GM12878 (cell line): ENCODE measurements around the gene ARID5B. TPM values are rescaled to one million over a fixed set of nuclear protein-coding genes. Genes with fewer than 3 reads are reported as not detected.

Experiments used
- BCL11A ChIP-seq: IDR thresholded peaks from 2 replicates; pipeline ENCODE4 v1.6.1; 2011; ENCODE audit warnings: low read depth, low read length
- BRCA1 ChIP-seq: IDR thresholded peaks from 2 replicates; pipeline ENCODE4 v1.6.1; 2011; ENCODE audit warnings: low read depth, low read length, improper control_type of control experiment
- CBX3 ChIP-seq: fragments of 200-600 bp; sonication (generic); IDR thresholded peaks from 2 replicates; pipeline ENCODE4 v1.6.1; 2016; ENCODE audit warnings: low read depth, borderline replicate concordance
- CBX5 ChIP-seq: sonication (generic); IDR thresholded peaks from 2 replicates; pipeline ENCODE4 v1.6.1; 2016; ENCODE audit warnings: low read depth, moderate library complexity, mild to moderate bottlenecking, inconsistent platforms
- CEBPB ChIP-seq, 2 experiments: fragments of 150-350 bp in 1 of 2; IDR thresholded peaks; 2 replicates each; pipeline ENCODE4 v1.6.1; 2012 to 2014; ENCODE audit warnings: low read depth in 2 of 2, low read length in 2 of 2, borderline replicate concordance in 1 of 2, inconsistent platforms in 1 of 2
- DPF2 ChIP-seq: fragments of 450-650 bp; IDR thresholded peaks from 2 replicates; pipeline ENCODE4 v1.6.1; 2017; ENCODE audit warnings: mild to moderate bottlenecking
- ESRRA ChIP-seq: IDR thresholded peaks from 2 replicates; pipeline ENCODE4 v1.6.1; 2012; ENCODE audit warnings: mild to moderate bottlenecking, low read length, improper control_type of control experiment
- JUNB ChIP-seq: IDR thresholded peaks from 2 replicates; pipeline ENCODE4 v1.6.1; 2016; ENCODE audit warnings: antibody characterized with exemption, mild to moderate bottlenecking
- KAT2A ChIP-seq: conservative IDR thresholded peaks from 2 replicates; pipeline ENCODE4 v1.6.1; 2011; ENCODE audit warnings: low read depth, low read length; ENCODE audit not compliant: control insufficient read depth
- MYB ChIP-seq: fragments of 150-350 bp; IDR thresholded peaks from 2 replicates; pipeline ENCODE4 v1.6.1; 2014; ENCODE audit warnings: mild to moderate bottlenecking, low read depth, low read length, borderline replicate concordance
- NBN ChIP-seq: fragments of 450-650 bp; IDR thresholded peaks from 2 replicates; pipeline ENCODE4 v1.6.1; 2016
- NFXL1 ChIP-seq: fragments of 450-650 bp; IDR thresholded peaks from 2 replicates; pipeline ENCODE4 v1.6.1; 2017; ENCODE audit warnings: antibody characterized with exemption, mild to moderate bottlenecking, borderline replicate concordance
- NR2C2 ChIP-seq: IDR thresholded peaks from 2 replicates; pipeline ENCODE4 v1.6.1; 2011; ENCODE audit warnings: borderline replicate concordance, low read depth; ENCODE audit not compliant: control insufficient read depth, insufficient read length
- RUNX3 ChIP-seq: IDR thresholded peaks from 2 replicates; pipeline ENCODE4 v1.6.1; 2012; ENCODE audit warnings: low read length, inconsistent platforms
- SIX5 ChIP-seq: IDR thresholded peaks from 2 replicates; pipeline ENCODE4 v1.6.1; 2011; ENCODE audit warnings: mild to moderate bottlenecking, low read depth, low read length, moderate library complexity; ENCODE audit not compliant: severe bottlenecking
- SMARCA5 ChIP-seq: fragments of 450-650 bp; IDR thresholded peaks from 2 replicates; pipeline ENCODE4 v1.6.1; 2017; ENCODE audit warnings: mild to moderate bottlenecking
- SP1 ChIP-seq: IDR thresholded peaks from one replicate; pipeline ENCODE4 v1.6.1; 2011; ENCODE audit warnings: low read depth, low read length
- SREBF2 ChIP-seq: IDR thresholded peaks from 2 replicates; pipeline ENCODE4 v1.6.1; 2012; ENCODE audit warnings: mild to moderate bottlenecking, low read length
- STAT1 ChIP-seq: fragments of 450-650 bp; conservative IDR thresholded peaks from 2 replicates; pipeline ENCODE4 v1.6.1; 2014; ENCODE audit warnings: antibody characterized with exemption, mild to moderate bottlenecking
- TCF3 ChIP-seq: IDR thresholded peaks from 2 replicates; pipeline ENCODE4 v1.6.1; 2012; ENCODE audit warnings: low read depth, mild to moderate bottlenecking, low read length, borderline replicate concordance; ENCODE audit not compliant: insufficient read depth
- TCF7 ChIP-seq: IDR thresholded peaks from 2 replicates; pipeline ENCODE4 v1.6.1; 2014; ENCODE audit warnings: antibody characterized with exemption, borderline replicate concordance
- ZNF622 ChIP-seq: fragments of 450-650 bp; IDR thresholded peaks from 2 replicates; pipeline ENCODE4 v1.6.1; 2017; ENCODE audit warnings: mild to moderate bottlenecking, inconsistent platforms
- ZSCAN29 ChIP-seq: fragments of 450-650 bp; IDR thresholded peaks from 2 replicates; pipeline ENCODE4 v1.6.1; 2017; ENCODE audit warnings: mild to moderate bottlenecking, moderate library complexity
- polyA plus RNA-seq, 11 experiments: library from polyadenylated mRNA; depleted of rRNA in 4 of 11; unstranded in 6 of 11; stranded (reverse) in 5 of 11; fragments of >200 nt; fragmentation: Nextera tagmentation in 4 of 11; fragmentation: Illumina TruSeq in 1 of 11; extraction: Ambion mirVana in 4 of 11; extraction: Trizol in 1 of 11; gene quantifications; 1 replicate in 1 of 11; 2 replicates in 10 of 11; pipeline versions ENCODE4 v1.2.1 to v1.2.3, GENCODE V29; 2011 to 2016; ENCODE audit warnings: inconsistent platforms in 2 of 11, missing spikeins in 2 of 11, low read depth in 1 of 11
- total RNA-seq, 4 experiments: library from RNA; depleted of rRNA in 3 of 4; stranded (reverse); fragments of >200 nt in 3 of 4; fragmentation: Illumina TruSeq in 1 of 4; extraction: Trizol in 1 of 4; gene quantifications; 2 replicates each; pipeline versions ENCODE4 v1.2.1 to v1.2.3, GENCODE V29; 2013 to 2021
- TF ChIP-seq, protein P1 (sequence below): fragments of 450-650 bp; IDR thresholded peaks from 2 replicates; pipeline ENCODE4 v1.6.1; 2016; ENCODE audit warnings: mild to moderate bottlenecking
- TF ChIP-seq, protein P2 (sequence below): fragments of 150-350 bp; IDR thresholded peaks from 2 replicates; pipeline ENCODE4 v1.6.1; 2016; ENCODE audit warnings: low read depth, low read length
- TF ChIP-seq, protein P3 (sequence below): IDR thresholded peaks from 2 replicates; pipeline ENCODE4 v1.6.1; 2011; ENCODE audit warnings: borderline replicate concordance, low read depth, mild to moderate bottlenecking, moderate library complexity, low read length; ENCODE audit not compliant: insufficient read depth, poor library complexity, severe bottlenecking
- TF ChIP-seq, protein P4 (sequence below): fragments of 450-650 bp; IDR thresholded peaks from 2 replicates; pipeline ENCODE4 v1.6.1; 2014; ENCODE audit warnings: mild to moderate bottlenecking

The ARID5B gene
- total and polyA plus RNA-seq, 10 of the 15 experiments (the other 5 are each of a cell fraction or from before 2014, with no cell fraction given): 2.7 to 8.5 (median 6.1) TPM

DNA sequence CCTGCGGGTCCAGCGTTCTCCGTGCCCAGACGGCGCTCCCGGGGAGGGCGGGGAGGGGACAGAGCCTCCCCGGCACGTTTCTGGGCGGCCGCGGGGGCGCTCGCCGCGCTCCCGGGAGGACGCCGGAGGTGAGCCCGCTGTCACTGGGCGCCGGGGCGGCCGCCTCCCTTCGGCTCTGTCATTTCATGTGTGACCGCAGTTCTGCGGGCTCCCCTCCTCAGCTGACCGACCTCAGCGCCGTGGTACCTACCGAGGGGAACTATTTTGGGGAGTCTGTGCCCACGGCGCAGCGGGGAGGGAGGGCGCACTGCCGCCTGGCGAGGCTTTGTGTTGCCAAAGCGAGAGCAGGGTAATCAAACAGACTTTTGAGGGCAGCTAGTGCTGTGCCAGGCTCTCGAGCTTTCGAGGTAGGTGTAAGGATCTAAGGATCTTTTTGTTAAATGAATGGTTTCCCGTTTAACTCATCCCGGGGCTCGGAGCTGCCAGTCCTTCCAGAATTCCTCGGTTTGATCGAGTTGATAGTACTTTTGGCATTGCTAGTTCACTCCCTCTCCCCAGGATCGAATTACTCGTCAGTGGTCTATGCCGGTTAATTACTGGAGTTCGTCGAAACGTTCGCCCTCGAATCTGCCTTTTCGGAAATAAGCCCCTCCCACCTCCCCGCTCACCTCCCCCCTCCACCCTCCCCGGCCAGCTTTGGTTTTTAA lies 1.9 kb downstream of the ARID5B start (continued):
- no peak for TF ChIP-seq CEBPB (IDR thresholded peaks at IDR 0.05; ENCODE audit: borderline replicate concordance in 1 of 2, low read depth in 2 of 2, low read length in 2 of 2)
- peak; percentile 91 for TF ChIP-seq RUNX3
- TF ChIP-seq CBX5: no peak
- TF ChIP-seq, protein P1, sequence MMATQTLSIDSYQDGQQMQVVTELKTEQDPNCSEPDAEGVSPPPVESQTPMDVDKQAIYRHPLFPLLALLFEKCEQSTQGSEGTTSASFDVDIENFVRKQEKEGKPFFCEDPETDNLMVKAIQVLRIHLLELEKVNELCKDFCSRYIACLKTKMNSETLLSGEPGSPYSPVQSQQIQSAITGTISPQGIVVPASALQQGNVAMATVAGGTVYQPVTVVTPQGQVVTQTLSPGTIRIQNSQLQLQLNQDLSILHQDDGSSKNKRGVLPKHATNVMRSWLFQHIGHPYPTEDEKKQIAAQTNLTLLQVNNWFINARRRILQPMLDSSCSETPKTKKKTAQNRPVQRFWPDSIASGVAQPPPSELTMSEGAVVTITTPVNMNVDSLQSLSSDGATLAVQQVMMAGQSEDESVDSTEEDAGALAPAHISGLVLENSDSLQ: 0 out of 2 replicates have a peak, but pooled peaks have one; percentile 33
- TF ChIP-seq JUNB: no peak
- no peak for TF ChIP-seq ESRRA
- TF ChIP-seq, protein P2, sequence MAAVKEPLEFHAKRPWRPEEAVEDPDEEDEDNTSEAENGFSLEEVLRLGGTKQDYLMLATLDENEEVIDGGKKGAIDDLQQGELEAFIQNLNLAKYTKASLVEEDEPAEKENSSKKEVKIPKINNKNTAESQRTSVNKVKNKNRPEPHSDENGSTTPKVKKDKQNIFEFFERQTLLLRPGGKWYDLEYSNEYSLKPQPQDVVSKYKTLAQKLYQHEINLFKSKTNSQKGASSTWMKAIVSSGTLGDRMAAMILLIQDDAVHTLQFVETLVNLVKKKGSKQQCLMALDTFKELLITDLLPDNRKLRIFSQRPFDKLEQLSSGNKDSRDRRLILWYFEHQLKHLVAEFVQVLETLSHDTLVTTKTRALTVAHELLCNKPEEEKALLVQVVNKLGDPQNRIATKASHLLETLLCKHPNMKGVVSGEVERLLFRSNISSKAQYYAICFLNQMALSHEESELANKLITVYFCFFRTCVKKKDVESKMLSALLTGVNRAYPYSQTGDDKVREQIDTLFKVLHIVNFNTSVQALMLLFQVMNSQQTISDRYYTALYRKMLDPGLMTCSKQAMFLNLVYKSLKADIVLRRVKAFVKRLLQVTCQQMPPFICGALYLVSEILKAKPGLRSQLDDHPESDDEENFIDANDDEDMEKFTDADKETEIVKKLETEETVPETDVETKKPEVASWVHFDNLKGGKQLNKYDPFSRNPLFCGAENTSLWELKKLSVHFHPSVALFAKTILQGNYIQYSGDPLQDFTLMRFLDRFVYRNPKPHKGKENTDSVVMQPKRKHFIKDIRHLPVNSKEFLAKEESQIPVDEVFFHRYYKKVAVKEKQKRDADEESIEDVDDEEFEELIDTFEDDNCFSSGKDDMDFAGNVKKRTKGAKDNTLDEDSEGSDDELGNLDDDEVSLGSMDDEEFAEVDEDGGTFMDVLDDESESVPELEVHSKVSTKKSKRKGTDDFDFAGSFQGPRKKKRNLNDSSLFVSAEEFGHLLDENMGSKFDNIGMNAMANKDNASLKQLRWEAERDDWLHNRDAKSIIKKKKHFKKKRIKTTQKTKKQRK: no peak
- no peak for TF ChIP-seq NFXL1
- no peak for TF ChIP-seq NR2C2
- TF ChIP-seq DPF2: no peak; the same call in 1 of the 2 replicates
- no peak for TF ChIP-seq BRCA1
- TF ChIP-seq, protein P3, sequence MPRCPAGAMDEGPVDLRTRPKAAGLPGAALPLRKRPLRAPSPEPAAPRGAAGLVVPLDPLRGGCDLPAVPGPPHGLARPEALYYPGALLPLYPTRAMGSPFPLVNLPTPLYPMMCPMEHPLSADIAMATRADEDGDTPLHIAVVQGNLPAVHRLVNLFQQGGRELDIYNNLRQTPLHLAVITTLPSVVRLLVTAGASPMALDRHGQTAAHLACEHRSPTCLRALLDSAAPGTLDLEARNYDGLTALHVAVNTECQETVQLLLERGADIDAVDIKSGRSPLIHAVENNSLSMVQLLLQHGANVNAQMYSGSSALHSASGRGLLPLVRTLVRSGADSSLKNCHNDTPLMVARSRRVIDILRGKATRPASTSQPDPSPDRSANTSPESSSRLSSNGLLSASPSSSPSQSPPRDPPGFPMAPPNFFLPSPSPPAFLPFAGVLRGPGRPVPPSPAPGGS: peak; percentile 36
- no peak for TF ChIP-seq NBN
- TF ChIP-seq ZNF622: no peak
- TF ChIP-seq STAT1: no peak
- TF ChIP-seq BCL11A: no peak
- no peak for TF ChIP-seq KAT2A
- 0 out of 2 replicates have a peak, but pooled peaks have one; percentile 6 for TF ChIP-seq TCF3
- TF ChIP-seq MYB: no peak
- no peak for TF ChIP-seq SIX5
- TF ChIP-seq ZSCAN29: peak; percentile 70; the same call in 1 of the 2 replicates
- TF ChIP-seq SMARCA5: no peak; the same call in 1 of the 2 replicates
- TF ChIP-seq TCF7: no peak
- no peak for TF ChIP-seq SREBF2
- TF ChIP-seq, protein P4, sequence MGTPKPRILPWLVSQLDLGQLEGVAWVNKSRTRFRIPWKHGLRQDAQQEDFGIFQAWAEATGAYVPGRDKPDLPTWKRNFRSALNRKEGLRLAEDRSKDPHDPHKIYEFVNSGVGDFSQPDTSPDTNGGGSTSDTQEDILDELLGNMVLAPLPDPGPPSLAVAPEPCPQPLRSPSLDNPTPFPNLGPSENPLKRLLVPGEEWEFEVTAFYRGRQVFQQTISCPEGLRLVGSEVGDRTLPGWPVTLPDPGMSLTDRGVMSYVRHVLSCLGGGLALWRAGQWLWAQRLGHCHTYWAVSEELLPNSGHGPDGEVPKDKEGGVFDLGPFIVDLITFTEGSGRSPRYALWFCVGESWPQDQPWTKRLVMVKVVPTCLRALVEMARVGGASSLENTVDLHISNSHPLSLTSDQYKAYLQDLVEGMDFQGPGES: no peak
- no peak for TF ChIP-seq CBX3
- TF ChIP-seq SP1: no peak
